ENCODE data around the gene ZNF512B.
A peak's percentile ranks its signal among the peaks of the same experiment; 100 is the strongest.
"Not testable (repeated sequence)": the region's sequence is repeated elsewhere in the genome, so short reads cannot be mapped to it uniquely, and the experiment has no call there.

Gene ZNF512B

DNA sequence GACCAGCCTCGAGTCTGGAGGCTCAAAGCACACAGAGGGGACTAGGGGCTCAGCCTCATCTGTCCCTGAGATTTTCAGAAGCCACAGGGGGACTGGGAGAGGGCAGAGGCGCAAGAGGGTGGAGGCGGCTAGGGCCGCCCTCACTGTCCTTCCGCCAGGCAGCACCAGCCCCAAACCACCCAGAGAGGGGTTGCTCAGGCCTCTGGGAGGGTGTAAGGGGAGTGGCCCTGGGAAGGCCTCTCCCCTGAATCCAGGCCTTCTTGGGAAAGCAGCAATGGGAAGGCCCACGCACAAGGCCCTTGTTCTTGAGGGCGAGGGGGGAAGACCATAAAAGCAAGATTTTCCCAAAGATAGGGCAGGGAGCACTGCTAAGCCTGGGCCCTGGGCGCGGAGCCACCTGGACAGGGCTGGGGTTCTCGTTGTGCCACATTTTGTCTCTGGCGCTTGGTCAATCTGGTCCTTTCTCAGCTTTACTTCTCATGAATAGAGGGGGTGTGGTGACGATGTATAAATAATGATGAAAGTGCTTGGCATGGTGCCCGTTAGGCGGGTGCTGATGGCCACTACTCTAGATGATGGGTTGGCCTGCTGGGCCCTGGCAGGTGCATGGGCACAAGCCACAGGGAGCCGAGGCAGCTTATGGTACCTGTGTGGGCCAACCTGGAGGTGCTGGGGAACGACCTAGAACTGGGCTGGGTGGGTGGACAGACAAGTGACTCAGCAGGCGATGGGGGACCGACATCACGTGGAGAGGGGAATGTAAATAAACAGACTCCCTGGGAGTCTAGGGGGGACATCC is 4.9 kb upstream of the ZNF512B start:
- DNase-seq (ENCODE audit: insufficient read length) (peak; percentile 23), FAIRE-seq (no peak)
- TF ChIP-seq POLR2A (IDR thresholded peaks at IDR 0.05; ENCODE audit: low read depth, low read length) (no peak), TAF1 (IDR thresholded peaks at IDR 0.05; ENCODE audit: borderline replicate concordance, low read depth, low read length) (no peak), POLR2AphosphoS5 (IDR thresholded peaks at IDR 0.05; ENCODE audit: low read depth, low read length) (no peak)

DNA sequence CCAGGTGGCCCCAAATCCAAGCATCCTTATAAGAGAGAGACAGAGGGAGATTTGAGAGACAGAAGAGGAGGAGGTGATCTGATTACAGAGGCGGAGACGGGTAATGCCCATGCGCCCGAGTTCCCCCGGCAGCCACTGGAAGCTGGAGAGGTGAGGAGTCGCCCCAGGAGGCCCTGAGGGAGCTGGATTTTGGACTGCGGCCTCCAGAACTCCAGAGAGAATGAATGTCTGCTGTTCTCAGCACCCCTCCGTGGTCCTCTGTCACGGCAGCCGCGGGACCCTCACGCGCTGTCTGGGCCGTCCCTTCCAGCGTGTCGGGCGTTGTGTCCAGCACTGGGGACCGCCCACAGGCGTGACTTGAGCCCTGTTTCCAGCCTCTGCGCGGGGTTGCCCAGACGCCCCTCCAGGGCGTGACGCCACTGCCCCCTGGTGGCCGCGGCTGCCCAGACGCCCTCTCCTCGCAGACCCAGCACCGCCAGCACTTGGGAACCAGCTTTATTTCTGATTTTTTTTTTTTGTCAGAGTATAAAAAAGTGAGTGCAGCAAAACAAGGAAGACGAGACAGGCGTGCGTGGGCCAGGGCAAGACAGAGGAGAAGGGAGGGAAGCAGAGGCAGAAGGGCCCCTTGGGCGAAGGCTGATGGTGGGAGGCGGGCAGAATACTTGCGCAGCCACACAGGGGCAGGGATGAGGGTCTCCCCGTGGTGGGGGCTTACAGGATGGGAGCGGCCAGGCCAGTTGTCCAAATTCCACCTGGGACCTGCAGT is 4.1 kb upstream of the ZNF512B start:
- FAIRE-seq (peak; percentile 68), DNase-seq (ENCODE audit: insufficient read length) (peak; percentile 93)
- no peak for TF ChIP-seq TAF1 (IDR thresholded peaks at IDR 0.05; ENCODE audit: borderline replicate concordance, low read depth, low read length)
- no peak for TF ChIP-seq POLR2A (IDR thresholded peaks at IDR 0.05; ENCODE audit: low read depth, low read length)
- no peak for TF ChIP-seq POLR2AphosphoS5 (IDR thresholded peaks at IDR 0.05; ENCODE audit: low read depth, low read length)

DNA sequence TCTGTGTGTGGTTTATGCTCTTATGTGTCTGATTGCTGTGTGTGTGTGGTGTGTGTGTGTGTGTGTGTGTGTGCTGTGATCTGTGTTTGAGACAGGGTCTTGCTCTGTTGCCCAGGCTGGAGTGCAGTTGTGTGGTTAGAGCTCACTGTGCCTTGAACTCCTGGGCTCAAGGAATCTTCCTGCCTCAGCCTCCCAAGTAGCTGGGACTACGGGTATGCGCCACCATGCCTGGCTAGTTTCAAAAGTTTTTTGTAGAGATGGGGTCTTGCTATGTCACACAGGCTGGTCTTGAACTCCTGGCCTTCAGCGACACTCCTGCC is 3.4 kb upstream of the ZNF512B start:
- TF ChIP-seq POLR2AphosphoS5 (IDR thresholded peaks at IDR 0.05; ENCODE audit: low read depth, low read length) (no peak), TAF1 (IDR thresholded peaks at IDR 0.05; ENCODE audit: borderline replicate concordance, low read depth, low read length) (no peak), POLR2A (IDR thresholded peaks at IDR 0.05; ENCODE audit: low read depth, low read length) (no peak)
- DNase-seq (ENCODE audit: insufficient read length) (no peak), FAIRE-seq (no peak)

GRCh38 chr20:63972312-63973159 is 2.8 kb upstream of the ZNF512B start:
- DNase-seq (ENCODE audit: insufficient read length): no peak

GRCh38 chr20:63971960-63972311 is 2.2 kb upstream of the ZNF512B start:
- not testable (repeated sequence) for FAIRE-seq

More at GRCh38 chr20:63972312-63973159, 2.8 kb upstream of the ZNF512B start:
- TF ChIP-seq POLR2AphosphoS5 (IDR thresholded peaks at IDR 0.05; ENCODE audit: low read depth, low read length): peak; percentile 68; the same call in 1 of the 2 replicates
- no peak for TF ChIP-seq TAF1 (IDR thresholded peaks at IDR 0.05; ENCODE audit: borderline replicate concordance, low read depth, low read length)
- no peak for FAIRE-seq

GRCh38 chr20:63970714-63971431 is 1.1 kb upstream of the ZNF512B start:
- FAIRE-seq: no peak
- TF ChIP-seq POLR2AphosphoS5 (IDR thresholded peaks at IDR 0.05; ENCODE audit: low read depth, low read length): no peak
- no peak for TF ChIP-seq POLR2A (IDR thresholded peaks at IDR 0.05; ENCODE audit: low read depth, low read length)
- TF ChIP-seq TAF1 (IDR thresholded peaks at IDR 0.05; ENCODE audit: borderline replicate concordance, low read depth, low read length): no peak
- no peak for DNase-seq (ENCODE audit: insufficient read length)

More at GRCh38 chr20:63971960-63972311, 2.2 kb upstream of the ZNF512B start:
- DNase-seq (ENCODE audit: insufficient read length): not testable (repeated sequence)

DNA sequence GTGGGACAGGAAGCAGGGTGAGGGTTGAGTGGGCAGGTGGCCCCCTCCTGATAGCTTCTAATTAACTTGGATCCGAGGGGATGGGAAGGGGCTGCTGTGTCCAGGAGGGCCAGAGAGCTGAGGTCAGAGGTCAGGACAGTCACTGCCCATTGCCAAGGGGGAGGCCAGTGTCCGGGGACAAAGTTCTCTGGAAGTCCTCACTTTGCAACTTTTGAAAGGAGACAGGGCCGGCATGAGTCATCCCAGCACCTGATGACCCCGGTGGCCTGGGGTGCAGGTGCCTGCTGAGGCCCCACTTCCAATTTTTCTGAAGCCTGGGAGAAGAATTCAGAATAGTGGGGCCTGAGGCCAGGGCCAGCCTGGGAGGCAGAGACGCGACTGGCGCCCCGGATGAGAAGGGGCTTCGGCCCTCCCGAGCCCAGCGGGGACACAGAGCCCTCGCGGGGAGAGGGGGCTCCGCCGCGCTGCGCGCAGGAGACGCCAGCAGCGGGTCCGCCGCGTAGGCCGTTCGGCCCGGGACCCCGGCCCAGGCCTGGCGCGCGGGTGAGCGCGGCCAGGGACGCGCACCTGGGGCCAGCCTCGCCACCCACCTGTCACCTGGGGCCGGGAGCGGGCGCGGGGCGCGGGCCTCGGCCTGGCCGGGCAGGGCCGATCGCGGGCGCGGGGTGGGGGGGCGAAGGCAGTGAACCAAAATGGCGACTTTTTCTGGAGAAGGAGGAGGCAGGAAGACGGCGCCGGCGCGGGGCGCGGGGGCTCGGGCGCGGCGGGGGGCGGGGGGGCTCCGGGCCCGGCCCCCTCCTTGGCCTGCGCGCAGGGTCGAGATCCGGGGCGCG is 586 bp downstream of the ZNF512B start:
- no peak for DNase-seq (ENCODE audit: insufficient read length)
- FAIRE-seq: no peak
- TF ChIP-seq TAF1 (IDR thresholded peaks at IDR 0.05; ENCODE audit: borderline replicate concordance, low read depth, low read length): no peak
- no peak for TF ChIP-seq POLR2AphosphoS5 (IDR thresholded peaks at IDR 0.05; ENCODE audit: low read depth, low read length)
- TF ChIP-seq POLR2A (IDR thresholded peaks at IDR 0.05; ENCODE audit: low read depth, low read length): no peak

GRCh38 chr20:63968136-63968927 is 1.4 kb downstream of the ZNF512B start:
- FAIRE-seq (peak; percentile 54), DNase-seq (ENCODE audit: insufficient read length) (no peak)
- TF ChIP-seq TAF1 (IDR thresholded peaks at IDR 0.05; ENCODE audit: borderline replicate concordance, low read depth, low read length): no peak
- peak; percentile 36; the same call in 1 of the 2 replicates for TF ChIP-seq POLR2AphosphoS5 (IDR thresholded peaks at IDR 0.05; ENCODE audit: low read depth, low read length)

GRCh38 chr20:63967330-63968135 is 2.2 kb downstream of the ZNF512B start:
- DNase-seq (ENCODE audit: insufficient read length): no peak
- no peak for FAIRE-seq
- TF ChIP-seq POLR2AphosphoS5 (IDR thresholded peaks at IDR 0.05; ENCODE audit: low read depth, low read length) (0 out of 2 replicates have a peak, but pooled peaks have one; percentile 8), POLR2A (IDR thresholded peaks at IDR 0.05; ENCODE audit: low read depth, low read length) (0 out of 2 replicates have a peak, but pooled peaks have one; percentile 12), TAF1 (IDR thresholded peaks at IDR 0.05; ENCODE audit: borderline replicate concordance, low read depth, low read length) (no peak)

Data from GM12892 (cell line).